ENCODE results near the gene PRKAG2.

PRKAG2 gene

GRCh38 chr7:151517601-151518104 lies 359.3 kb downstream of the PRKAG2 start:
- no peaks in the 10 kb centered on the region for H3K9me3 Mint-ChIP-seq
- H3K27ac Mint-ChIP-seq, result peak overlapping the region; percentile 97
- DNase-seq (ENCODE audit: low spot score in 2 of 2) (no peak), ATAC-seq (no peak)
- H3K4me1 Mint-ChIP-seq, result peaks cover 67% of the 10 kb centered on the region
- H3K36me3 Mint-ChIP-seq, result peaks cover 36% of the 10 kb centered on the region
- peak overlapping the region; percentile 85 for H3K4me3 Mint-ChIP-seq

GRCh38 chr7:151515276-151515565 lies 361.7 kb downstream of the PRKAG2 start:
- Mint-ChIP-seq H3K27ac (no peak overlapping the region), H3K4me1 (peaks cover 78% of the 10 kb centered on the region), H3K36me3 (peaks cover 36% of the 10 kb centered on the region), H3K4me3 (peak overlapping the region; percentile 85), H3K9me3 (no peaks in the 10 kb centered on the region)
- ATAC-seq (no peak), DNase-seq (ENCODE audit: low spot score in 2 of 2) (no peak)

GRCh38 chr7:151514461-151515275 lies 362.2 kb downstream of the PRKAG2 start:
- Mint-ChIP-seq H3K4me3 (peak overlapping the region; percentile 85), H3K27ac (no peak overlapping the region), H3K36me3 (peaks cover 32% of the 10 kb centered on the region)

GRCh38 chr7:151513133-151513532 lies 363.8 kb downstream of the PRKAG2 start:
- ATAC-seq (no peak), DNase-seq (ENCODE audit: low spot score in 2 of 2) (no peak)
- Mint-ChIP-seq H3K4me1 (peaks cover 87% of the 10 kb centered on the region), H3K36me3 (peaks cover 23% of the 10 kb centered on the region), H3K27ac (no peak overlapping the region), H3K4me3 (no peak overlapping the region), H3K9me3 (no peaks in the 10 kb centered on the region)

More at GRCh38 chr7:151514461-151515275, 362.2 kb downstream of the PRKAG2 start:
- Mint-ChIP-seq H3K4me1 (peaks cover 80% of the 10 kb centered on the region), H3K9me3 (no peaks in the 10 kb centered on the region)
- ATAC-seq (no peak), DNase-seq (ENCODE audit: low spot score in 2 of 2) (no peak)

- Mint-ChIP-seq H3K4me1 (peaks cover 87% of the 10 kb centered on the region), H3K9me3 (no peaks in the 10 kb centered on the region), H3K4me3 (no peak overlapping the region), H3K36me3 (peaks cover 15% of the 10 kb centered on the region), H3K27ac (peak overlapping the region; percentile 32)
- DNase-seq (ENCODE audit: low spot score in 2 of 2) (no peak), ATAC-seq (no peak)
These were observed 364.6 kb downstream of the PRKAG2 start for GRCh38 chr7:151512353-151512752.

GRCh38 chr7:151511946-151512345 lies 365.0 kb downstream of the PRKAG2 start:
- no peaks in the 10 kb centered on the region for H3K9me3 Mint-ChIP-seq
- no peak for DNase-seq (ENCODE audit: low spot score in 2 of 2)

GRCh38 chr7:151511270-151511669 lies 365.6 kb downstream of the PRKAG2 start:
- H3K27ac Mint-ChIP-seq, result no peak overlapping the region
- DNase-seq (ENCODE audit: low spot score in 2 of 2) (no peak), ATAC-seq (no peak)
- H3K36me3 Mint-ChIP-seq, result peaks cover 4% of the 10 kb centered on the region
- no peak overlapping the region for H3K4me3 Mint-ChIP-seq
- H3K9me3 Mint-ChIP-seq, result no peaks in the 10 kb centered on the region
- peaks cover 85% of the 10 kb centered on the region for H3K4me1 Mint-ChIP-seq

More at GRCh38 chr7:151511946-151512345, 365.0 kb downstream of the PRKAG2 start:
- H3K4me1 Mint-ChIP-seq, result peaks cover 87% of the 10 kb centered on the region
- H3K36me3 Mint-ChIP-seq, result peaks cover 11% of the 10 kb centered on the region
- H3K4me3 Mint-ChIP-seq, result no peak overlapping the region
- no peak for ATAC-seq
- peak overlapping the region; percentile 32 for H3K27ac Mint-ChIP-seq

GRCh38 chr7:151509670-151510333 lies 367.1 kb downstream of the PRKAG2 start:
- H3K9me3 Mint-ChIP-seq, result no peaks in the 10 kb centered on the region
- ATAC-seq, result peak; percentile 66
- H3K27ac Mint-ChIP-seq, result peak overlapping the region; percentile 7
- H3K4me3 Mint-ChIP-seq, result no peak overlapping the region
- H3K36me3 Mint-ChIP-seq, result no peaks in the 10 kb centered on the region
- peaks cover 76% of the 10 kb centered on the region for H3K4me1 Mint-ChIP-seq
- DNase-seq (ENCODE audit: low spot score in 2 of 2), result no peak

GRCh38 chr7:151508991-151509390 lies 367.9 kb downstream of the PRKAG2 start:
- ATAC-seq, result no peak
- H3K4me3 Mint-ChIP-seq, result no peak overlapping the region
- no peaks in the 10 kb centered on the region for H3K36me3 Mint-ChIP-seq
- DNase-seq (ENCODE audit: low spot score in 2 of 2), result no peak
- H3K4me1 Mint-ChIP-seq, result peaks cover 69% of the 10 kb centered on the region
- H3K27ac Mint-ChIP-seq, result peak overlapping the region; percentile 7
- H3K9me3 Mint-ChIP-seq, result no peaks in the 10 kb centered on the region

GRCh38 chr7:151507806-151508205 lies 369.1 kb downstream of the PRKAG2 start:
- H3K27ac Mint-ChIP-seq, result no peak overlapping the region
- DNase-seq (ENCODE audit: low spot score in 2 of 2), result no peak
- no peaks in the 10 kb centered on the region for H3K36me3 Mint-ChIP-seq
- H3K4me1 Mint-ChIP-seq, result peaks cover 63% of the 10 kb centered on the region
- H3K9me3 Mint-ChIP-seq, result no peaks in the 10 kb centered on the region
- no peak overlapping the region for H3K4me3 Mint-ChIP-seq
- no peak for ATAC-seq

- Mint-ChIP-seq H3K4me1 (peaks cover 57% of the 10 kb centered on the region), H3K36me3 (no peaks in the 10 kb centered on the region), H3K27ac (no peak overlapping the region), H3K4me3 (no peak overlapping the region), H3K9me3 (no peaks in the 10 kb centered on the region)
- DNase-seq (ENCODE audit: low spot score in 2 of 2) (no peak), ATAC-seq (no peak)
These were observed 370.0 kb downstream of the PRKAG2 start for GRCh38 chr7:151506901-151507382.

All from stimulated activated effector memory CD8-positive, alpha-beta T cell treated with anti-CD3 and anti-CD28 coated beads, Interleukin-12 subunit alpha, Interleukin-12 subunit beta, amount 100 ng/mL, for 72 hours (primary cell).